H9 (cell line): ENCODE data around the gene GREB1L. TPM values are rescaled to one million over a fixed set of nuclear protein-coding genes. Genes with fewer than 3 reads are reported as not detected.

Experiments used
- DNase-seq: peaks from one replicate; pipeline ENCODE4 v3.0.0-alpha.2; 2017
- H2AFZ ChIP-seq: one replicate; pipeline ENCODE4 v1.6.1; 2013; ENCODE audit warnings: mild to moderate bottlenecking, low read length, control low read depth, moderate library complexity
- H2AK5ac ChIP-seq: 2 replicates; pipeline ENCODE4 v1.6.1; 2013; ENCODE audit warnings: low read length, control low read depth, mixed read lengths; ENCODE audit not compliant: insufficient read length
- H2BK120ac ChIP-seq: one replicate; pipeline ENCODE4 v1.6.1; 2013; ENCODE audit warnings: low read depth, mild to moderate bottlenecking, low read length, control low read depth, inconsistent platforms; ENCODE audit not compliant: poor library complexity, severe bottlenecking
- H2BK12ac ChIP-seq: 2 replicates; pipeline ENCODE4 v1.6.1; 2013; ENCODE audit warnings: low read length, control low read depth, mixed read lengths, low read depth; ENCODE audit not compliant: insufficient read length
- H2BK15ac ChIP-seq: 2 replicates; pipeline ENCODE4 v1.6.1; 2013; ENCODE audit warnings: low read depth, low read length, control low read depth
- H2BK20ac ChIP-seq: one replicate; pipeline ENCODE4 v1.6.1; 2013; ENCODE audit warnings: low read depth, mild to moderate bottlenecking, low read length, control low read depth, inconsistent platforms; ENCODE audit not compliant: poor library complexity, severe bottlenecking
- H2BK5ac ChIP-seq: 2 replicates; pipeline ENCODE4 v1.6.1; 2013; ENCODE audit warnings: low read length, control low read depth, mixed read lengths; ENCODE audit not compliant: insufficient read length
- H3K14ac ChIP-seq: 2 replicates; pipeline ENCODE4 v1.6.1; 2013; ENCODE audit warnings: low read length, control low read depth; ENCODE audit not compliant: insufficient read depth
- H3K18ac ChIP-seq: 2 replicates; pipeline ENCODE4 v1.6.1; 2013; ENCODE audit warnings: low read depth, mild to moderate bottlenecking, mixed read lengths, low read length, control low read depth; ENCODE audit not compliant: insufficient read length
- H3K23ac ChIP-seq: 2 replicates; pipeline ENCODE4 v1.6.1; 2013; ENCODE audit warnings: low read length, control low read depth, mixed read lengths, low read depth; ENCODE audit not compliant: insufficient read length
- H3K23me2 ChIP-seq: 2 replicates; pipeline ENCODE4 v1.6.1; 2013; ENCODE audit warnings: low read depth, mild to moderate bottlenecking, mixed read lengths, low read length, control low read depth; ENCODE audit not compliant: insufficient read length, poor library complexity, severe bottlenecking
- H3K27ac ChIP-seq: 2 replicates; pipeline ENCODE4 v1.5.1; 2013; ENCODE audit warnings: low read length, control low read depth, mixed read lengths, low read depth; ENCODE audit not compliant: insufficient read length
- H3K27me3 ChIP-seq: 2 replicates; pipeline ENCODE4 v1.6.1; 2013; ENCODE audit warnings: low read length, control low read depth, inconsistent platforms; ENCODE audit not compliant: insufficient read depth
- H3K4ac ChIP-seq: 2 replicates; pipeline ENCODE4 v1.6.1; 2013; ENCODE audit warnings: low read depth, mild to moderate bottlenecking, control low read depth, inconsistent platforms, low read length, moderate library complexity
- H3K4me1 ChIP-seq: 2 replicates; pipeline ENCODE4 v1.6.1; 2013; ENCODE audit warnings: low read length, control low read depth, inconsistent platforms; ENCODE audit not compliant: insufficient read depth
- H3K4me2 ChIP-seq: 2 replicates; pipeline ENCODE4 v1.6.1; 2013; ENCODE audit warnings: low read length, control low read depth, mixed read lengths; ENCODE audit not compliant: insufficient read length, insufficient read depth
- H3K56ac ChIP-seq: 2 replicates; pipeline ENCODE4 v1.6.1; 2013; ENCODE audit warnings: low read depth, mild to moderate bottlenecking, mixed read lengths, low read length, control low read depth; ENCODE audit not compliant: insufficient read length
- H3K79me1 ChIP-seq: 2 replicates; pipeline ENCODE4 v1.6.1; 2013; ENCODE audit warnings: low read depth, mild to moderate bottlenecking, moderate library complexity, low read length, control low read depth, inconsistent platforms; ENCODE audit not compliant: insufficient read depth, poor library complexity, severe bottlenecking
- H3K79me2 ChIP-seq: 2 replicates; pipeline ENCODE4 v1.6.1; 2013; ENCODE audit warnings: low read length, control low read depth, inconsistent platforms; ENCODE audit not compliant: insufficient read depth
- H3K9ac ChIP-seq: 2 replicates; pipeline ENCODE4 v1.6.1; 2013; ENCODE audit warnings: low read length, control low read depth, mixed read lengths; ENCODE audit not compliant: insufficient read length; ENCODE audit errors: extremely low read depth
- H3K9me3 ChIP-seq: one replicate; pipeline ENCODE4 v1.6.1; 2013; ENCODE audit warnings: low read depth, low read length, inconsistent platforms; ENCODE audit not compliant: control insufficient read depth
- H3T11ph ChIP-seq: one replicate; pipeline ENCODE4 v1.6.1; 2013; ENCODE audit warnings: mild to moderate bottlenecking, low read length, control low read depth, inconsistent platforms
- H4K20me1 ChIP-seq: one replicate; pipeline ENCODE4 v1.6.1; 2013; ENCODE audit not compliant: control insufficient read depth, insufficient read length, insufficient read depth
- H4K5ac ChIP-seq: 2 replicates; pipeline ENCODE4 v1.6.1; 2013; ENCODE audit warnings: low read depth, mild to moderate bottlenecking, mixed read lengths, low read length, control low read depth; ENCODE audit not compliant: insufficient read length
- H4K8ac ChIP-seq: replicated peaks from 2 replicates; pipeline ENCODE4 v1.6.1; 2013; ENCODE audit warnings: low read length, control low read depth, mixed read lengths, low read depth; ENCODE audit not compliant: insufficient read length
- H4K91ac ChIP-seq: 2 replicates; pipeline ENCODE4 v1.6.1; 2013; ENCODE audit warnings: low read depth, mild to moderate bottlenecking, moderate library complexity, mixed read lengths, low read length, control low read depth; ENCODE audit not compliant: insufficient read length
- H3K27ac Mint-ChIP-seq, 3 experiments: 2 replicates in 2 of 3; 3 replicates in 1 of 3; pipeline ENCODE4 v1.8.0; 2020 to 2021; ENCODE audit warnings: mixed read lengths in 3 of 3, mild to moderate bottlenecking in 1 of 3, moderate library complexity in 1 of 3
- H3K27me3 Mint-ChIP-seq: 2 replicates; pipeline ENCODE4 v1.8.0; 2021; ENCODE audit warnings: low read depth, mild to moderate bottlenecking, moderate library complexity, mixed read lengths
- H3K36me3 Mint-ChIP-seq, 3 experiments: 2 replicates in 2 of 3; 3 replicates in 1 of 3; pipeline ENCODE4 v1.8.0; 2020 to 2021; ENCODE audit warnings: low read depth in 3 of 3, mixed read lengths in 3 of 3; ENCODE audit not compliant: insufficient read depth in 1 of 3
- H3K4me1 Mint-ChIP-seq, 2 experiments: 2 replicates each; pipeline ENCODE4 v1.8.0; 2020; ENCODE audit warnings: mixed read lengths in 2 of 2
- H3K4me3 Mint-ChIP-seq, 2 experiments: 2 replicates in 1 of 2; 3 replicates in 1 of 2; pipeline ENCODE4 v1.8.0; 2020 to 2021; ENCODE audit warnings: mild to moderate bottlenecking in 2 of 2, mixed read lengths in 2 of 2, moderate library complexity in 1 of 2
- H3K9me3 Mint-ChIP-seq, 2 experiments: 2 replicates in 1 of 2; 3 replicates in 1 of 2; pipeline ENCODE4 v1.8.0; 2020; ENCODE audit warnings: mild to moderate bottlenecking in 2 of 2, mixed read lengths in 2 of 2, moderate library complexity in 1 of 2
- CTCF ChIP-seq: fragments of 200-600 bp; sonication (generic); conservative IDR thresholded peaks from 3 replicates; pipeline ENCODE4 v1.8.0; 2021; ENCODE audit warnings: antibody characterized with exemption, mild to moderate bottlenecking
- WGBS: extraction: QIAGEN DNeasy Blood & Tissue Kit; methylation state at CpG from one replicate; pipeline ENCODE4 v1.1.7; 2013; ENCODE audit warnings: missing lambda C conversion rate, low lambda C conversion rate, mixed read lengths; ENCODE audit not compliant: insufficient read length; ENCODE audit errors: extremely low coverage; 5-methylcytosine and 5-hydroxymethylcytosine counted together
- total RNA-seq: library from RNA; stranded (reverse); gene quantifications from 2 replicates; pipeline ENCODE4 v1.2.1, GENCODE V29; 2021

GREB1L gene
- total RNA-seq, 1 experiment from 2014 or later: 2.7 TPM

- WGBS: no CpG with 5 or more reads among the region's 2 CpGs
These were observed 64.3 kb downstream of the GREB1L start for GRCh38 chr18:21306368-21306767.

More at GRCh38 chr18:21306368-21306767, 64.3 kb downstream of the GREB1L start:
- Histone ChIP-seq H3K4me1 (no peaks in the 10 kb centered on the region), H3K4ac (no peak overlapping the region), H3K79me2 (no peaks in the 10 kb centered on the region), H3K23me2 (no peaks in the 10 kb centered on the region), H2AK5ac (no peak overlapping the region), H3K27ac (no peak overlapping the region), H3K4me2 (no peak overlapping the region), H3T11ph (no peak overlapping the region), H2BK120ac (no peak overlapping the region), H4K5ac (no peak overlapping the region), H3K18ac (no peak overlapping the region), H3K14ac (no peak overlapping the region), H2BK5ac (no peak overlapping the region), H3K23ac (no peak overlapping the region), H3K27me3 (no peaks in the 10 kb centered on the region), H4K8ac (no peak overlapping the region), H2AFZ (no peak overlapping the region), H3K9ac (no peak overlapping the region), H2BK20ac (no peak overlapping the region), H2BK15ac (no peak overlapping the region), H4K20me1 (no peaks in the 10 kb centered on the region), H2BK12ac (no peak overlapping the region), H3K79me1 (no peaks in the 10 kb centered on the region), H3K9me3 (no peaks in the 10 kb centered on the region), H3K56ac (no peak overlapping the region), H4K91ac (no peak overlapping the region)
- DNase-seq: no peak
- TF ChIP-seq CTCF: no peak
- H3K27ac Mint-ChIP-seq: no peak overlapping the region
- H3K9me3 Mint-ChIP-seq: no peaks in the 10 kb centered on the region
- H3K4me3 Mint-ChIP-seq: no peak overlapping the region
- peaks cover 24 to 38% of the 10 kb centered on the region in 2 experiments for H3K4me1 Mint-ChIP-seq
- no peaks in the 10 kb centered on the region for H3K36me3 Mint-ChIP-seq
- H3K27me3 Mint-ChIP-seq: peaks cover 2% of the 10 kb centered on the region
